Right atrium auricular region (tissue), 2 donors: ENCODE data around the gene CA5A. TPM values are rescaled to one million over a fixed set of nuclear protein-coding genes. Genes with fewer than 3 reads are reported as not detected.
A peak's percentile ranks its signal among the peaks of the same experiment; 100 is the strongest.

Source experiments
- DNase-seq: peaks from one replicate; pipeline ENCODE4 v3.0.0-alpha.2; 2019; ENCODE audit warnings: low spot score
- H3K27ac ChIP-seq, 2 donors: fragments of 200-600 bp; sonication (generic); 1 replicate in 1 of 2; 2 replicates in 1 of 2; pipeline ENCODE4 v1.5.1; 2016 to 2019
- H3K27me3 ChIP-seq, 2 donors: fragments of 200-600 bp; sonication (generic); one replicate each; pipeline versions ENCODE4 v1.5.1 to v1.6.0; 2017 to 2019
- H3K36me3 ChIP-seq: fragments of 200-600 bp; sonication (generic); one replicate; pipeline ENCODE4 v1.5.1; 2016
- H3K4me1 ChIP-seq, 2 donors: fragments of 200-600 bp; sonication (generic); one replicate each; pipeline versions ENCODE4 v1.5.1 to v1.6.0; 2017 to 2019
- H3K4me3 ChIP-seq, 2 donors: fragments of 200-600 bp; sonication (generic); 1 replicate in 1 of 2; 2 replicates in 1 of 2; pipeline ENCODE4 v1.5.1; 2017 to 2019; ENCODE audit warnings: mild to moderate bottlenecking in 1 of 2, moderate library complexity in 1 of 2
- H3K9me3 ChIP-seq, 2 donors: fragments of 200-600 bp; sonication (generic); one replicate each; pipeline ENCODE4 v1.5.1; 2019
- CTCF ChIP-seq, 2 donors: fragments of 200-600 bp; sonication (generic); IDR thresholded peaks; one replicate each; pipeline ENCODE4 v1.5.1; 2019; ENCODE audit warnings: antibody characterized with exemption in 2 of 2
- total RNA-seq, 2 donors: library from RNA; depleted of rRNA; stranded (reverse); fragments of >200 nt; gene quantifications; one replicate each; pipeline ENCODE4 v1.1.0, GENCODE V29; 2016

CA5A gene
- total RNA-seq, 2 donors from 2014 or later: not detected

GRCh38 chr16:87854907-87855683, 81.2 kb downstream of the CA5A start:
- Histone ChIP-seq H3K27me3 (no peaks in the 10 kb centered on the region), H3K4me1 (peaks cover 0 to 72% of the 10 kb centered on the region in 2 donors), H3K9me3 (no peaks in the 10 kb centered on the region), H3K36me3 (peaks cover 9% of the 10 kb centered on the region), H3K27ac (peak overlapping the region; percentile 83 to 87), H3K4me3 (no peak overlapping the region)
- TF ChIP-seq CTCF (IDR thresholded peaks at IDR 0.05): no peak
- DNase-seq: no peak

- Histone ChIP-seq H3K27me3 (no peaks in the 10 kb centered on the region), H3K4me1 (peaks cover 0 to 72% of the 10 kb centered on the region in 2 donors), H3K9me3 (no peaks in the 10 kb centered on the region), H3K36me3 (peaks cover 9% of the 10 kb centered on the region), H3K4me3 (peak overlapping the region in 1 of 2 donors; percentile 34), H3K27ac (peak overlapping the region; percentile 83 to 87)
- DNase-seq: no peak
- TF ChIP-seq CTCF (IDR thresholded peaks at IDR 0.05): no peak
Observed at GRCh38 chr16:87854053-87854906, 82.0 kb downstream of the CA5A start.

- Histone ChIP-seq H3K4me1 (peaks cover 0 to 64% of the 10 kb centered on the region in 2 donors), H3K36me3 (peaks cover 9% of the 10 kb centered on the region), H3K9me3 (no peaks in the 10 kb centered on the region), H3K27me3 (no peaks in the 10 kb centered on the region), H3K27ac (peak overlapping the region; percentile 83 to 87), H3K4me3 (peak overlapping the region in 1 of 2 donors; percentile 34)
- peak; percentile 98 for DNase-seq
- no peak for TF ChIP-seq CTCF (IDR thresholded peaks at IDR 0.05)
Observed at GRCh38 chr16:87853411-87854052, 82.8 kb downstream of the CA5A start.

GRCh38 chr16:87851601-87852000, 84.7 kb downstream of the CA5A start:
- no peak for DNase-seq
- H3K4me3 ChIP-seq: no peak overlapping the region
- no peaks in the 10 kb centered on the region for H3K9me3 ChIP-seq
- H3K4me1 ChIP-seq: peaks cover 0 to 57% of the 10 kb centered on the region in 2 donors
- H3K27ac ChIP-seq: no peak overlapping the region
- no peaks in the 10 kb centered on the region for H3K27me3 ChIP-seq
- TF ChIP-seq CTCF (IDR thresholded peaks at IDR 0.05): no peak
- peaks cover 9% of the 10 kb centered on the region for H3K36me3 ChIP-seq

GRCh38 chr16:87851141-87851587, 85.2 kb downstream of the CA5A start:
- DNase-seq: no peak
- H3K36me3 ChIP-seq: peaks cover 9% of the 10 kb centered on the region
- no peak overlapping the region for H3K4me3 ChIP-seq
- TF ChIP-seq CTCF (IDR thresholded peaks at IDR 0.05): no peak
- no peaks in the 10 kb centered on the region for H3K27me3 ChIP-seq
- H3K4me1 ChIP-seq: peaks cover 0 to 57% of the 10 kb centered on the region in 2 donors
- H3K27ac ChIP-seq: no peak overlapping the region
- no peaks in the 10 kb centered on the region for H3K9me3 ChIP-seq
